ENCODE measurements around the gene CRIP2. TPM values are rescaled to one million over a fixed set of nuclear protein-coding genes. Genes with fewer than 3 reads are reported as not detected.

The CRIP2 gene
- total and polyA plus RNA-seq, 2 donors (not counting 3 experiments of a cell fraction or from before 2014, with no cell fraction given) = 322 to 954 TPM

DNA sequence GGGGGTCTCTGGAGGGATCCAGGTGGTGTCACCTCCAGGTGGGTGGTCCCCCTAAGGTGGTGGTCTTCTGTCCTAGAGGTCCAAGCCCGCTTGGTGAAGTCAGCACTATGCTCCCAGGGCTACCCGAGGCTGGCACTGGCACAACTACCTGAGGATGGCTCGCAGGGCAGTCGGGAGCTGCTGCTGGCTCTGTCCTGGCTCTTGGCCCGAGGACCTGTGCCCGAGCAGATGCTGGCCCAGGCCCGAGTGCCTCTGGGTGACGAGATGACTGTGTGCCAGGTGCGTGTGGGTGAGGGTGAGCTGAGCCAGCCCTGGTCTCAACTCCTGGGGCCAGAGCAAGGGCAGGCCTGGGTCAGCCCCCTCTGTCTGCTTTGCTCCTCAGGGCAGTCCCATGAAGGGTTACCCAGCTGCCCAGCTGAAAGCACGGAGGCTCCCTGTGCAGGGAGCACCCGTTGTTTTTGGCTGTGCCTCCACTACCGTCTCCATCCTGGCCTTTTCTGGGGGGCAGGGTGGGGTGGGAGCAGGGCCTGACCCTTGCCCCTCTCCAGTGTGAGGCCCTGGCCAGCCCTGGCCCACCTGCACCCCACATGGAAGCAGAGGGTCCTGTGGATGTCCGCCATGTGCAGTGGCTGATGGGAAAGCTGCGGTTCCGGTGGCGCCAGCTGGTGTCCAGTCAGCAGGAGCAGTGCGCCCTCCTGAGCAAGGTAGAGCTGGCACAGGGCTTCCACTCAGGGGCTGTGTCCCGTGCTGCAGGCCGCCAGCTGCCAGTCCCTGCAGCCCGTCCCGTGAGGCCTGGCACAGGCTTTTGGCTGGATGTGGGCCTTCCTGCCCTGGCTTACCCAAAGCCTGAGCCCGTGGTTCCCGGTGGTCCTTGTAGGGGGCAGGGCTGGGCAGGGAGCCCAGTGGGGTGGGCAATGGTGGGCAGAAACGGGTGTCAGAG lies 17.7 kb downstream of the CRIP2 start:
- H3K27me3 ChIP-seq (ENCODE audit: control insufficient read depth in 2 of 2, insufficient read depth in 2 of 2, low read length in 2 of 2) = peaks cover 0 to 3% of the 10 kb centered on the region in 2 experiments
- no peaks in the 10 kb centered on the region for H3K9me1 ChIP-seq (replicated peaks; ENCODE audit: control insufficient read depth, extremely low read depth, insufficient read depth, low read length)
- FAIRE-seq = no peak
- H3K79me2 ChIP-seq (ENCODE audit: control insufficient read depth, insufficient read depth, low read length) = peaks cover 3% of the 10 kb centered on the region
- H3K4me1 ChIP-seq (ENCODE audit: control insufficient read depth, extremely low read depth, insufficient read depth, low read length) = peaks cover 2% of the 10 kb centered on the region
- H3K9me3 ChIP-seq (replicated peaks; ENCODE audit: control insufficient read depth, insufficient read depth, low read length) = no peaks in the 10 kb centered on the region
- dilution Hi-C loops (cut with MboI; ENCODE audit: extremely low pct_ligation_motif_present, low sequenced_read_pairs) (no loop called here), intact Hi-C loops (cut with micrococcal nuclease) (loop anchor here (5.0 kb wide), 2 partner anchors 295 to 815 kb away; no protein-coding TSS in a partner anchor)
- H3K36me3 ChIP-seq (ENCODE audit: control insufficient read depth in 2 of 2, extremely low read depth in 1 of 2, insufficient read depth in 2 of 2, low read length in 2 of 2) = no peaks in the 10 kb centered on the region
- no peak overlapping the region for H3K27ac ChIP-seq (ENCODE audit: insufficient read depth, low read depth, low read length)
- H3K9ac ChIP-seq (replicated peaks; ENCODE audit: extremely low read depth, insufficient read depth, low read length) = no peak overlapping the region
- CTCF ChIA-PET = interaction anchor here (1.0 to 5.1 kb wide), 3 partner anchors 36 to 121 kb away, joined by 4 to 239 read pairs (median 7); no protein-coding TSS in a partner anchor
- POLR2A ChIA-PET = no interaction called here
- no peak for DNase-seq (ENCODE audit: low read depth, low spot score)
- no peaks in the 10 kb centered on the region for H4K20me1 ChIP-seq (replicated peaks; ENCODE audit: control insufficient read depth, extremely low read depth, insufficient read depth, low read length)
- BruUV-seq (replicated peaks) = no TSS peak
- no peak for TF ChIP-seq MYC (IDR thresholded peaks at IDR 0.05; ENCODE audit: low read depth, low read length)
- TF ChIP-seq, protein P1, sequence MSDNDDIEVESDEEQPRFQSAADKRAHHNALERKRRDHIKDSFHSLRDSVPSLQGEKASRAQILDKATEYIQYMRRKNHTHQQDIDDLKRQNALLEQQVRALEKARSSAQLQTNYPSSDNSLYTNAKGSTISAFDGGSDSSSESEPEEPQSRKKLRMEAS (IDR thresholded peaks at IDR 0.05; ENCODE audit: insufficient read depth, insufficient read length) = no peak
- TF ChIP-seq POLR2AphosphoS5 (IDR thresholded peaks at IDR 0.05; ENCODE audit: insufficient read depth, low read depth, low read length) = no peak
- TF ChIP-seq EZH2 (IDR thresholded peaks at IDR 0.05; ENCODE audit: borderline replicate concordance, low read depth, low read length, severe bottlenecking) = no peak
- TF ChIP-seq, protein P2, sequence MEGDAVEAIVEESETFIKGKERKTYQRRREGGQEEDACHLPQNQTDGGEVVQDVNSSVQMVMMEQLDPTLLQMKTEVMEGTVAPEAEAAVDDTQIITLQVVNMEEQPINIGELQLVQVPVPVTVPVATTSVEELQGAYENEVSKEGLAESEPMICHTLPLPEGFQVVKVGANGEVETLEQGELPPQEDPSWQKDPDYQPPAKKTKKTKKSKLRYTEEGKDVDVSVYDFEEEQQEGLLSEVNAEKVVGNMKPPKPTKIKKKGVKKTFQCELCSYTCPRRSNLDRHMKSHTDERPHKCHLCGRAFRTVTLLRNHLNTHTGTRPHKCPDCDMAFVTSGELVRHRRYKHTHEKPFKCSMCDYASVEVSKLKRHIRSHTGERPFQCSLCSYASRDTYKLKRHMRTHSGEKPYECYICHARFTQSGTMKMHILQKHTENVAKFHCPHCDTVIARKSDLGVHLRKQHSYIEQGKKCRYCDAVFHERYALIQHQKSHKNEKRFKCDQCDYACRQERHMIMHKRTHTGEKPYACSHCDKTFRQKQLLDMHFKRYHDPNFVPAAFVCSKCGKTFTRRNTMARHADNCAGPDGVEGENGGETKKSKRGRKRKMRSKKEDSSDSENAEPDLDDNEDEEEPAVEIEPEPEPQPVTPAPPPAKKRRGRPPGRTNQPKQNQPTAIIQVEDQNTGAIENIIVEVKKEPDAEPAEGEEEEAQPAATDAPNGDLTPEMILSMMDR (IDR thresholded peaks at IDR 0.05; ENCODE audit: extremely low read depth in 1 of 2, insufficient read depth in 1 of 2, low read depth in 1 of 2, low read length in 2 of 2) = no peak
- TF ChIP-seq POLR2A (IDR thresholded peaks at IDR 0.05; ENCODE audit: low read depth, low read length) = no peak
- no peak for TF ChIP-seq JUN (IDR thresholded peaks at IDR 0.05; ENCODE audit: borderline replicate concordance, insufficient read depth, insufficient read length, low read depth)
- TF ChIP-seq FOS (IDR thresholded peaks at IDR 0.05; ENCODE audit: borderline replicate concordance, insufficient read depth, low read length) = no peak
- TF ChIP-seq GATA2 (IDR thresholded peaks at IDR 0.05; ENCODE audit: insufficient read depth, insufficient read length, low read depth, low read length) = no peak
- H2AFZ ChIP-seq (ENCODE audit: low read depth, low read length) = no peak overlapping the region
- no peak overlapping the region for H3K4me3 ChIP-seq (replicated peaks in 1 of 3; ENCODE audit: insufficient read depth in 1 of 3, low read depth in 1 of 3, low read length in 3 of 3)
- H3K4me2 ChIP-seq (ENCODE audit: insufficient read depth, low read length) = no peak overlapping the region

Data from endothelial cell of umbilical vein (primary cell).